Natural killer cell (primary cell): ENCODE data around the gene KREMEN2. TPM values are rescaled to one million over a fixed set of nuclear protein-coding genes. Genes with fewer than 3 reads are reported as not detected.

ENCODE experiments used
- ATAC-seq, 3 donors: fragments of 150-1000 bp in 2 of 3; fragments of 200-7000 bp in 1 of 3; cut with Tn5 transposase; 1 replicate in 1 of 3; 2 replicates in 2 of 3; pipeline ENCODE4 v1.10.0; 2021; ENCODE audit warnings: mild to moderate bottlenecking in 2 of 3, moderate library complexity in 2 of 3
- DNase-seq, 2 donors: peaks; one replicate each; pipeline versions ENCODE4 v3.0.0 to v3.0.0-alpha.2; 2013 to 2021; ENCODE audit warnings: mixed read lengths in 1 of 2
- H3K27ac ChIP-seq: one replicate; pipeline ENCODE4 v1.5.1; 2013; ENCODE audit warnings: mild to moderate bottlenecking, low read length
- H3K27me3 ChIP-seq: one replicate; pipeline ENCODE4 v1.6.1; 2013; ENCODE audit warnings: low read length; ENCODE audit not compliant: control insufficient read depth, insufficient read depth
- H3K36me3 ChIP-seq: one replicate; pipeline ENCODE4 v1.6.1; 2013; ENCODE audit warnings: low read length; ENCODE audit not compliant: control insufficient read depth, insufficient read depth
- H3K4me1 ChIP-seq: one replicate; pipeline ENCODE4 v1.6.1; 2013; ENCODE audit warnings: low read length; ENCODE audit not compliant: control insufficient read depth, insufficient read depth
- H3K4me3 ChIP-seq: one replicate; pipeline ENCODE4 v1.5.1; 2013; ENCODE audit warnings: low read length
- H3K9me3 ChIP-seq: one replicate; pipeline ENCODE4 v1.6.1; 2013; ENCODE audit warnings: low read length; ENCODE audit not compliant: control insufficient read depth, insufficient read depth
- H3K27ac Mint-ChIP-seq, 2 donors: one replicate each; pipeline ENCODE4 v1.8.0; 2022; ENCODE audit warnings: mild to moderate bottlenecking in 2 of 2, mixed read lengths in 2 of 2, moderate library complexity in 1 of 2
- H3K27me3 Mint-ChIP-seq, 2 donors: one replicate each; pipeline ENCODE4 v1.8.0; 2022; ENCODE audit warnings: low read depth in 2 of 2, mixed read lengths in 2 of 2
- H3K36me3 Mint-ChIP-seq: one replicate; pipeline ENCODE4 v1.8.0; 2022; ENCODE audit warnings: mixed read lengths
- H3K4me1 Mint-ChIP-seq, 2 donors: one replicate each; pipeline ENCODE4 v1.8.0; 2022; ENCODE audit warnings: mixed read lengths in 2 of 2
- H3K4me3 Mint-ChIP-seq: one replicate; pipeline ENCODE4 v1.8.0; 2022; ENCODE audit warnings: mild to moderate bottlenecking, moderate library complexity, mixed read lengths
- H3K9me3 Mint-ChIP-seq, 2 donors: one replicate each; pipeline ENCODE4 v1.8.0; 2022; ENCODE audit warnings: mixed read lengths in 2 of 2
- CTCF ChIP-seq: fragments of 200-600 bp; IDR thresholded peaks from one replicate; pipeline ENCODE4 v1.8.0; 2022; ENCODE audit warnings: antibody characterized with exemption
- WGBS: methylation state at CpG from one replicate; pipeline ENCODE4 v1.1.7; 2013; ENCODE audit warnings: missing lambda C conversion rate; ENCODE audit not compliant: insufficient coverage; 5-methylcytosine and 5-hydroxymethylcytosine counted together
- intact Hi-C: fragments of 100-400 bp; cut with micrococcal nuclease; formaldehyde crosslinking; loops from one replicate; pipeline ENCODE4 v1.14.2; 2022
- total RNA-seq, 4 donors: library from RNA; stranded (reverse); fragments of 120-200 nt in 1 of 4; gene quantifications; one replicate each; pipeline versions ENCODE4 v1.2.3 to v1.2.4, GENCODE V29; 2013 to 2022

Gene KREMEN2
- total RNA-seq, 3 donors from 2014 or later (not counting 1 experiment from before 2014, with no cell fraction given) = 0.16 TPM; not detected in 2

GRCh38 chr16:2982402-2982801, 18.3 kb downstream of the KREMEN2 start:
- DNase-seq = no peak
- TF ChIP-seq CTCF = no peak
- H3K4me3 ChIP-seq = no peak overlapping the region
- H3K36me3 ChIP-seq = no peaks in the 10 kb centered on the region
- no peaks in the 10 kb centered on the region for H3K27me3 ChIP-seq
- intact Hi-C loops = no loop called here
- H3K4me1 ChIP-seq = peaks cover 27% of the 10 kb centered on the region
- Mint-ChIP-seq H3K4me1 (peaks cover 0 to 11% of the 10 kb centered on the region in 2 donors), H3K4me3 (peak overlapping the region; percentile 86), H3K9me3 (no peaks in the 10 kb centered on the region), H3K27ac (no peak overlapping the region), H3K36me3 (no peaks in the 10 kb centered on the region), H3K27me3 (no peaks in the 10 kb centered on the region)
- H3K9me3 ChIP-seq = no peaks in the 10 kb centered on the region
- ATAC-seq = no peak
- H3K27ac ChIP-seq = no peak overlapping the region
- WGBS = 91% methylated on average over 5 of the region's 5 CpGs

GRCh38 chr16:2983706-2984136, 19.6 kb downstream of the KREMEN2 start:
- H3K4me3 Mint-ChIP-seq = peak overlapping the region; percentile 55
- H3K27ac Mint-ChIP-seq = peak overlapping the region in 1 of 2 donors; percentile 24
- no peaks in the 10 kb centered on the region for H3K27me3 Mint-ChIP-seq
- peaks cover 0 to 11% of the 10 kb centered on the region in 2 donors for H3K4me1 Mint-ChIP-seq
- ATAC-seq (peak; percentile 55 to 67 (median 64)), DNase-seq (peak; percentile 56 to 78)
- H3K9me3 Mint-ChIP-seq = no peaks in the 10 kb centered on the region
- Histone ChIP-seq H3K4me1 (peaks cover 27% of the 10 kb centered on the region), H3K27ac (no peak overlapping the region), H3K36me3 (no peaks in the 10 kb centered on the region), H3K9me3 (no peaks in the 10 kb centered on the region), H3K4me3 (no peak overlapping the region), H3K27me3 (no peaks in the 10 kb centered on the region)
- TF ChIP-seq CTCF = peak; percentile 80
- intact Hi-C loops = no loop called here
- WGBS = 6% methylated on average over 42 of the region's 42 CpGs
- H3K36me3 Mint-ChIP-seq = no peaks in the 10 kb centered on the region

- H3K27me3 Mint-ChIP-seq = no peaks in the 10 kb centered on the region
- no peaks in the 10 kb centered on the region for H3K36me3 Mint-ChIP-seq
- H3K9me3 ChIP-seq = no peaks in the 10 kb centered on the region
- H3K4me1 Mint-ChIP-seq = peaks cover 0 to 11% of the 10 kb centered on the region in 2 donors
- H3K36me3 ChIP-seq = no peaks in the 10 kb centered on the region
- no peak overlapping the region for H3K27ac Mint-ChIP-seq
- no peak for DNase-seq
- H3K9me3 Mint-ChIP-seq = no peaks in the 10 kb centered on the region
- ATAC-seq = no peak
- no peak for TF ChIP-seq CTCF
- H3K4me3 Mint-ChIP-seq = no peak overlapping the region
- H3K27me3 ChIP-seq = no peaks in the 10 kb centered on the region
- intact Hi-C loops = no loop called here
- 95% methylated on average over 9 of the region's 9 CpGs for WGBS
- H3K4me1 ChIP-seq = peaks cover 21% of the 10 kb centered on the region
- H3K27ac ChIP-seq = no peak overlapping the region
- H3K4me3 ChIP-seq = no peak overlapping the region
Measured at GRCh38 chr16:2985462-2985861, 21.4 kb downstream of the KREMEN2 start.

DNA sequence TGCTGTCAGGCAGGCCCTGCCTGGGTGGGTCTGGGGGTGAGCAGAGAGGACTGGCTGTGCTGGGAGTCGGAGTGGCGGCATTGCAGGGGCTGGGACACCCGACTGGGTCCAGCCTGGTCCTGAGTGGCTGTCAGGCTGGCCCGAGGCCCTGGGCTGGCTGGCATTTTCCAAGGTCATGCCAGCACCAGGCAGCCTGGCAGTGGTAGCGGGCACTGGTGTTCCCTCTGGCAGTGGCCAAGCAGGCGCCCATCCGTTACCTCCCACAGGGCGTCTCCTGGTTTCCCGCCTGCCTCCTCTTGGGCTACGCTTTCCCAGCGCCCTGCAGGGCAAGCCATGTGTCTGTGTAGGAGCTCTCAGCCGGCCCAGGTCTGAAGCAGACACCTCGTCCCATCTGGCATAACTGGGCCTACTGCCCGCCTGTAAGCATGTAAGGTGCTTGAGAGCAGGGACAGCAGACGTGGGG, 21.8 kb downstream of the KREMEN2 start:
- no peaks in the 10 kb centered on the region for H3K36me3 ChIP-seq
- no peaks in the 10 kb centered on the region for H3K9me3 ChIP-seq
- Mint-ChIP-seq H3K36me3 (no peaks in the 10 kb centered on the region), H3K27me3 (no peaks in the 10 kb centered on the region), H3K4me3 (no peak overlapping the region), H3K4me1 (peaks cover 0 to 10% of the 10 kb centered on the region in 2 donors), H3K27ac (no peak overlapping the region), H3K9me3 (no peaks in the 10 kb centered on the region)
- WGBS = 93% methylated on average over 15 of the region's 15 CpGs
- H3K4me3 ChIP-seq = no peak overlapping the region
- ATAC-seq = no peak
- TF ChIP-seq CTCF = no peak
- H3K4me1 ChIP-seq = peaks cover 18% of the 10 kb centered on the region
- DNase-seq = no peak
- H3K27me3 ChIP-seq = no peaks in the 10 kb centered on the region
- H3K27ac ChIP-seq = no peak overlapping the region
- intact Hi-C loops = no loop called here
